Trophoblast cell (in vitro differentiated cells and primary cell): Measurements from ENCODE around the gene GH2.

ENCODE experiments used
- DNase-seq, 2 donors: peaks; one replicate each; pipeline ENCODE4 v3.0.0-alpha.2; 2016
- H2AFZ ChIP-seq: 2 replicates; pipeline ENCODE4 v1.6.1; 2013; ENCODE audit warnings: low read length, moderate library complexity, mild to moderate bottlenecking; ENCODE audit not compliant: insufficient read depth, poor library complexity
- H2AK5ac ChIP-seq: 2 replicates; pipeline ENCODE4 v1.6.1; 2013; ENCODE audit warnings: mild to moderate bottlenecking, low read length
- H2BK120ac ChIP-seq: 2 replicates; pipeline ENCODE4 v1.6.1; 2013; ENCODE audit warnings: low read length, mild to moderate bottlenecking, moderate library complexity; ENCODE audit not compliant: insufficient read depth, poor library complexity
- H2BK12ac ChIP-seq: 2 replicates; pipeline ENCODE4 v1.6.1; 2013; ENCODE audit warnings: mild to moderate bottlenecking, low read length, moderate library complexity
- H2BK5ac ChIP-seq: 2 replicates; pipeline ENCODE4 v1.6.1; 2013; ENCODE audit warnings: low read length, low read depth, moderate library complexity, mild to moderate bottlenecking; ENCODE audit not compliant: poor library complexity
- H3K14ac ChIP-seq: 2 replicates; pipeline ENCODE4 v1.6.1; 2013; ENCODE audit warnings: mild to moderate bottlenecking, low read length
- H3K18ac ChIP-seq: 2 replicates; pipeline ENCODE4 v1.6.1; 2013; ENCODE audit warnings: mild to moderate bottlenecking, low read length
- H3K23ac ChIP-seq: 2 replicates; pipeline ENCODE4 v1.6.1; 2013; ENCODE audit warnings: low read length
- H3K27ac ChIP-seq: 2 replicates; pipeline ENCODE4 v1.5.1; 2013; ENCODE audit warnings: low read depth, mild to moderate bottlenecking, inconsistent platforms, low read length, moderate library complexity
- H3K27me3 ChIP-seq: 2 replicates; pipeline ENCODE4 v1.6.1; 2013; ENCODE audit warnings: inconsistent platforms, mild to moderate bottlenecking, low read length, moderate library complexity; ENCODE audit not compliant: insufficient read depth
- H3K36me3 ChIP-seq, 2 experiments: 1 replicate in 1 of 2; 2 replicates in 1 of 2; pipeline ENCODE4 v1.6.1; 2013; ENCODE audit warnings: low read length in 2 of 2, mild to moderate bottlenecking in 2 of 2, moderate library complexity in 1 of 2; ENCODE audit not compliant: insufficient read depth in 2 of 2, control insufficient read depth in 1 of 2
- H3K4ac ChIP-seq: 2 replicates; pipeline ENCODE4 v1.6.1; 2013; ENCODE audit warnings: low read depth, mild to moderate bottlenecking, low read length, moderate library complexity
- H3K4me1 ChIP-seq, 2 experiments: 1 replicate in 1 of 2; 2 replicates in 1 of 2; pipeline ENCODE4 v1.6.1; 2013; ENCODE audit warnings: low read length in 2 of 2, mild to moderate bottlenecking in 2 of 2, moderate library complexity in 1 of 2; ENCODE audit not compliant: insufficient read depth in 2 of 2, control insufficient read depth in 1 of 2
- H3K4me2 ChIP-seq: 2 replicates; pipeline ENCODE4 v1.6.1; 2013; ENCODE audit warnings: inconsistent platforms, mild to moderate bottlenecking, low read length, moderate library complexity
- H3K4me3 ChIP-seq: 2 replicates; pipeline ENCODE4 v1.5.1; 2013; ENCODE audit warnings: mild to moderate bottlenecking, low read depth, low read length, inconsistent platforms
- H3K79me1 ChIP-seq: one replicate; pipeline ENCODE4 v1.6.1; 2013; ENCODE audit warnings: low read length
- H3K79me2 ChIP-seq: 2 replicates; pipeline ENCODE4 v1.6.1; 2013; ENCODE audit warnings: low read length, mild to moderate bottlenecking; ENCODE audit not compliant: control insufficient read depth, insufficient read depth, poor library complexity
- H3K9ac ChIP-seq: 2 replicates; pipeline ENCODE4 v1.6.1; 2013; ENCODE audit warnings: mild to moderate bottlenecking, low read length
- H3K9me3 ChIP-seq: 2 replicates; pipeline ENCODE4 v1.6.1; 2013; ENCODE audit warnings: low read depth, mild to moderate bottlenecking, control low read depth, inconsistent platforms, low read length; ENCODE audit not compliant: insufficient read depth
- H4K12ac ChIP-seq: 2 replicates; pipeline ENCODE4 v1.6.1; 2013; ENCODE audit warnings: low read depth, mild to moderate bottlenecking, low read length, moderate library complexity
- H4K8ac ChIP-seq: 2 replicates; pipeline ENCODE4 v1.6.1; 2013; ENCODE audit warnings: low read depth, mild to moderate bottlenecking, low read length, moderate library complexity
- H4K91ac ChIP-seq: one replicate; pipeline ENCODE4 v1.6.1; 2013; ENCODE audit warnings: low read depth, mild to moderate bottlenecking, low read length, moderate library complexity
- WGBS: extraction: QIAGEN DNeasy Blood & Tissue Kit; methylation state at CpG from one replicate; pipeline ENCODE4 v1.1.7; 2013; ENCODE audit warnings: missing lambda C conversion rate; ENCODE audit not compliant: insufficient read length, insufficient coverage; ENCODE audit errors: extremely low coverage; 5-methylcytosine and 5-hydroxymethylcytosine counted together

The GH2 gene

GRCh38 chr17:63832455-63832854, 49.3 kb downstream of the GH2 start:
- no peak overlapping the region for H4K12ac ChIP-seq
- no peak overlapping the region for H2BK120ac ChIP-seq
- H3K4ac ChIP-seq: no peak overlapping the region
- H2BK5ac ChIP-seq: no peak overlapping the region
- no peak overlapping the region for H4K91ac ChIP-seq
- H3K4me2 ChIP-seq: no peak overlapping the region
- H3K27ac ChIP-seq: no peak overlapping the region
- no peak overlapping the region for H2AK5ac ChIP-seq
- no peaks in the 10 kb centered on the region for H3K9me3 ChIP-seq
- no peak overlapping the region for H3K4me3 ChIP-seq
- no CpG with 5 or more reads among the region's 2 CpGs for WGBS
- H3K18ac ChIP-seq: no peak overlapping the region
- no peak overlapping the region for H3K14ac ChIP-seq
- H3K23ac ChIP-seq: no peak overlapping the region
- peaks cover 70 to 72% of the 10 kb centered on the region in 2 experiments for H3K36me3 ChIP-seq
- H3K27me3 ChIP-seq: no peaks in the 10 kb centered on the region
- H2AFZ ChIP-seq: no peak overlapping the region
- peaks cover 2 to 17% of the 10 kb centered on the region in 2 experiments for H3K4me1 ChIP-seq
- peaks cover 6% of the 10 kb centered on the region for H3K79me2 ChIP-seq
- peaks cover 3% of the 10 kb centered on the region for H3K79me1 ChIP-seq
- H3K9ac ChIP-seq: no peak overlapping the region
- H2BK12ac ChIP-seq: no peak overlapping the region
- no peak overlapping the region for H4K8ac ChIP-seq
- no peak for DNase-seq

- Histone ChIP-seq H3K79me2 (peaks cover 8% of the 10 kb centered on the region), H4K91ac (no peak overlapping the region), H2AK5ac (no peak overlapping the region), H3K9me3 (no peaks in the 10 kb centered on the region), H3K4me2 (no peak overlapping the region), H3K4ac (no peak overlapping the region), H3K36me3 (peaks cover 67 to 72% of the 10 kb centered on the region in 2 experiments), H4K12ac (no peak overlapping the region), H3K18ac (no peak overlapping the region), H2AFZ (no peak overlapping the region), H3K14ac (no peak overlapping the region), H3K4me3 (no peak overlapping the region), H2BK5ac (no peak overlapping the region), H3K9ac (no peak overlapping the region), H2BK12ac (no peak overlapping the region), H3K27ac (no peak overlapping the region), H3K27me3 (no peaks in the 10 kb centered on the region), H4K8ac (no peak overlapping the region), H3K4me1 (peaks cover 2 to 17% of the 10 kb centered on the region in 2 experiments), H3K79me1 (peaks cover 8% of the 10 kb centered on the region), H3K23ac (no peak overlapping the region), H2BK120ac (no peak overlapping the region)
- no CpG with 5 or more reads among the region's 5 CpGs for WGBS
- no peak for DNase-seq
Observed at GRCh38 chr17:63832014-63832413, 49.7 kb downstream of the GH2 start.

GRCh38 chr17:63831505-63831904, 50.2 kb downstream of the GH2 start:
- no peak overlapping the region for H3K4ac ChIP-seq
- H3K79me2 ChIP-seq: peaks cover 10% of the 10 kb centered on the region
- no peak overlapping the region for H3K4me3 ChIP-seq
- WGBS: no CpG with 5 or more reads among the region's 8 CpGs
- no peak overlapping the region for H4K8ac ChIP-seq
- H3K23ac ChIP-seq: no peak overlapping the region
- no peaks in the 10 kb centered on the region for H3K9me3 ChIP-seq
- no peak overlapping the region for H3K18ac ChIP-seq
- H2BK120ac ChIP-seq: no peak overlapping the region
- peaks cover 63 to 68% of the 10 kb centered on the region in 2 experiments for H3K36me3 ChIP-seq
- H3K27ac ChIP-seq: no peak overlapping the region
- H4K91ac ChIP-seq: no peak overlapping the region
- no peak for DNase-seq
- H4K12ac ChIP-seq: no peak overlapping the region
- H3K79me1 ChIP-seq: peaks cover 11% of the 10 kb centered on the region
- H2BK5ac ChIP-seq: no peak overlapping the region
- no peak overlapping the region for H2AFZ ChIP-seq
- no peaks in the 10 kb centered on the region for H3K27me3 ChIP-seq
- no peak overlapping the region for H3K14ac ChIP-seq
- H3K4me1 ChIP-seq: peaks cover 2 to 17% of the 10 kb centered on the region in 2 experiments
- no peak overlapping the region for H2AK5ac ChIP-seq
- H3K9ac ChIP-seq: no peak overlapping the region
- no peak overlapping the region for H3K4me2 ChIP-seq
- H2BK12ac ChIP-seq: no peak overlapping the region

- Histone ChIP-seq H3K36me3 (peaks cover 60 to 66% of the 10 kb centered on the region in 2 experiments), H3K4me1 (peaks cover 2 to 17% of the 10 kb centered on the region in 2 experiments), H3K27ac (no peak overlapping the region), H4K8ac (no peak overlapping the region), H2BK5ac (no peak overlapping the region), H2AK5ac (no peak overlapping the region), H3K14ac (no peak overlapping the region), H4K91ac (no peak overlapping the region), H3K18ac (no peak overlapping the region), H3K4me2 (no peak overlapping the region), H2BK12ac (no peak overlapping the region), H4K12ac (no peak overlapping the region), H3K27me3 (no peaks in the 10 kb centered on the region), H3K79me2 (peaks cover 13% of the 10 kb centered on the region), H3K4me3 (no peak overlapping the region), H2AFZ (no peak overlapping the region), H3K4ac (no peak overlapping the region), H3K79me1 (peaks cover 13% of the 10 kb centered on the region), H3K23ac (no peak overlapping the region), H3K9me3 (no peaks in the 10 kb centered on the region), H3K9ac (no peak overlapping the region), H2BK120ac (no peak overlapping the region)
- DNase-seq: no peak
- no CpG with 5 or more reads among the region's 15 CpGs for WGBS
Observed at GRCh38 chr17:63830904-63831491, 50.7 kb downstream of the GH2 start.
